SU-DHL-6 (cell line): ENCODE measurements around the gene SLC7A4.

ENCODE experiments used
- H2AFZ ChIP-seq: fragments of 200-600 bp; sonication (generic); 2 replicates; pipeline ENCODE4 v1.6.1; 2014; ENCODE audit warnings: low read depth, mild to moderate bottlenecking, moderate library complexity, mixed read lengths, antibody characterized with exemption, low read length; ENCODE audit not compliant: severe bottlenecking
- H3F3A ChIP-seq: fragments of 200-600 bp; shearing (Covaris generic); 2 replicates; pipeline ENCODE4 v1.6.0; 2016; ENCODE audit warnings: antibody characterized with exemption, mild to moderate bottlenecking; ENCODE audit not compliant: insufficient read depth
- H3K27ac ChIP-seq: fragments of 200-600 bp; sonication (generic); 2 replicates; pipeline ENCODE4 v1.5.1; 2016; ENCODE audit warnings: low read depth, mild to moderate bottlenecking, low read length, moderate library complexity, mixed read lengths
- H3K27me3 ChIP-seq: fragments of 200-600 bp; sonication (generic), shearing (Covaris generic); 2 replicates; pipeline ENCODE4 v1.6.0; 2014; ENCODE audit warnings: mild to moderate bottlenecking, low read length
- H3K36me3 ChIP-seq: fragments of 200-600 bp; sonication (generic); 2 replicates; pipeline ENCODE4 v1.6.1; 2014; ENCODE audit warnings: mild to moderate bottlenecking, low read length, mixed read lengths
- H3K4me2 ChIP-seq: fragments of 300-600, 200-600 bp; shearing (Covaris generic), sonication (generic); 2 replicates; pipeline ENCODE4 v1.6.0; 2014; ENCODE audit warnings: low read length, low read depth, mild to moderate bottlenecking; ENCODE audit not compliant: poor library complexity, severe bottlenecking
- H3K4me3 ChIP-seq: fragments of 200-600 bp; sonication (generic); 2 replicates; pipeline ENCODE4 v1.5.1; 2014; ENCODE audit warnings: antibody characterized with exemption, low read length, mild to moderate bottlenecking, mixed read lengths; ENCODE audit not compliant: insufficient read depth, poor library complexity, severe bottlenecking
- H3K79me2 ChIP-seq: fragments of 200-600 bp; sonication (generic); 2 replicates; pipeline ENCODE4 v1.6.1; 2014; ENCODE audit warnings: mild to moderate bottlenecking, low read length, moderate library complexity; ENCODE audit not compliant: insufficient read depth
- H3K9ac ChIP-seq: fragments of 200-600 bp; sonication (generic); 2 replicates; pipeline ENCODE4 v1.7.0; 2014; ENCODE audit warnings: mild to moderate bottlenecking, low read length
- H3K9me2 ChIP-seq: fragments of 200-600 bp; sonication (generic); replicated peaks from 2 replicates; pipeline ENCODE4 v1.6.1; 2014; ENCODE audit warnings: low read length; ENCODE audit not compliant: insufficient read depth
- H3K9me3 ChIP-seq: fragments of 200-600 bp; sonication (generic); 2 replicates; pipeline ENCODE4 v1.6.1; 2014; ENCODE audit warnings: low read length, mixed read lengths; ENCODE audit not compliant: insufficient read depth
- H4K20me1 ChIP-seq: fragments of 200-600 bp; sonication (generic); 2 replicates; pipeline ENCODE4 v1.6.1; 2014; ENCODE audit warnings: low read depth, mild to moderate bottlenecking, antibody characterized with exemption, low read length, moderate library complexity, mixed read lengths
- CTCF ChIP-seq: fragments of 200-600 bp; sonication (generic); IDR thresholded peaks from one replicate; pipeline ENCODE4 v1.5.1; 2017; ENCODE audit warnings: antibody characterized with exemption, mild to moderate bottlenecking, low read length, moderate library complexity; ENCODE audit not compliant: insufficient read depth, poor library complexity, severe bottlenecking
- EZH2phosphoT487 ChIP-seq: fragments of 200-600 bp; sonication (generic), shearing (Covaris generic); conservative IDR thresholded peaks from 2 replicates; pipeline ENCODE4 v1.6.1; 2018; ENCODE audit warnings: mild to moderate bottlenecking, antibody characterized with exemption, low read length, moderate library complexity, mixed read lengths

SLC7A4 gene

GRCh38 chr22:21032868-21033688 lies 717 bp upstream of the SLC7A4 start:
- Histone ChIP-seq H3K27ac (no peak overlapping the region), H3K9me3 (no peaks in the 10 kb centered on the region), H3F3A (no peaks in the 10 kb centered on the region), H3K79me2 (no peaks in the 10 kb centered on the region), H3K9me2 (no peaks in the 10 kb centered on the region), H2AFZ (no peak overlapping the region), H3K4me2 (no peak overlapping the region), H3K27me3 (no peaks in the 10 kb centered on the region), H3K4me3 (no peak overlapping the region), H3K9ac (no peak overlapping the region), H3K36me3 (no peaks in the 10 kb centered on the region), H4K20me1 (no peaks in the 10 kb centered on the region)
- TF ChIP-seq CTCF = no peak
- no peak for TF ChIP-seq EZH2phosphoT487

GRCh38 chr22:21031545-21032036 lies 770 bp downstream of the SLC7A4 start:
- TF ChIP-seq EZH2phosphoT487 = no peak
- no peak for TF ChIP-seq CTCF
- H3K9me3 ChIP-seq = no peaks in the 10 kb centered on the region
- H3F3A ChIP-seq = no peaks in the 10 kb centered on the region
- H3K27ac ChIP-seq = no peak overlapping the region
- no peak overlapping the region for H3K9ac ChIP-seq
- H3K79me2 ChIP-seq = no peaks in the 10 kb centered on the region
- no peaks in the 10 kb centered on the region for H3K36me3 ChIP-seq
- H2AFZ ChIP-seq = no peak overlapping the region
- H3K9me2 ChIP-seq = no peaks in the 10 kb centered on the region
- H3K4me3 ChIP-seq = no peak overlapping the region
- H3K4me2 ChIP-seq = no peak overlapping the region
- no peaks in the 10 kb centered on the region for H3K27me3 ChIP-seq
- H4K20me1 ChIP-seq = no peaks in the 10 kb centered on the region

GRCh38 chr22:21030621-21031544 lies 1.5 kb downstream of the SLC7A4 start:
- Histone ChIP-seq H3K79me2 (no peaks in the 10 kb centered on the region), H3K4me2 (no peak overlapping the region)

More at GRCh38 chr22:21030621-21031544, 1.5 kb downstream of the SLC7A4 start:
- H3K27ac ChIP-seq = no peak overlapping the region
- H3K4me3 ChIP-seq = no peak overlapping the region
- no peaks in the 10 kb centered on the region for H3K36me3 ChIP-seq
- H3K9ac ChIP-seq = no peak overlapping the region
- no peaks in the 10 kb centered on the region for H4K20me1 ChIP-seq
- H3F3A ChIP-seq = no peaks in the 10 kb centered on the region
- H2AFZ ChIP-seq = no peak overlapping the region
- TF ChIP-seq EZH2phosphoT487 (no peak), CTCF (no peak)
- no peaks in the 10 kb centered on the region for H3K9me2 ChIP-seq
- H3K27me3 ChIP-seq = no peaks in the 10 kb centered on the region
- no peaks in the 10 kb centered on the region for H3K9me3 ChIP-seq
